BE2C (cell line): ENCODE data around the gene ACOT8.

Experiments used
- DNase-seq: peaks from one replicate; pipeline ENCODE4 v3.0.0-alpha.2; 2020
- H3K27me3 ChIP-seq: fragments of 250-450 bp; sonication (Bioruptor Pico); 2 replicates; pipeline ENCODE4 v1.5.1; 2020; ENCODE audit warnings: mild to moderate bottlenecking
- H3K36me3 ChIP-seq: fragments of 250-450 bp; sonication (Bioruptor Pico); 2 replicates; pipeline ENCODE4 v1.5.1; 2020; ENCODE audit warnings: mild to moderate bottlenecking
- H3K4me1 ChIP-seq: fragments of 250-450 bp; sonication (Bioruptor Pico); 2 replicates; pipeline ENCODE4 v1.5.1; 2020
- H3K4me3 ChIP-seq: 2 replicates; pipeline ENCODE4 v1.5.1; 2011; ENCODE audit warnings: low read depth, low read length
- H3K9me3 ChIP-seq: fragments of 250-450 bp; sonication (Bioruptor Pico); 2 replicates; pipeline ENCODE4 v1.5.1; 2020
- CTCF ChIP-seq: IDR thresholded peaks from 2 replicates; pipeline ENCODE4 v1.5.1; 2012; ENCODE audit warnings: mild to moderate bottlenecking, low read depth, low read length

Gene ACOT8

GRCh38 chr20:45841407-45842129 lies 15.6 kb downstream of the ACOT8 start:
- Histone ChIP-seq H3K27me3 (no peaks in the 10 kb centered on the region), H3K36me3 (peaks cover 31% of the 10 kb centered on the region), H3K4me1 (no peaks in the 10 kb centered on the region; the same call in 1 of the 2 replicates), H3K4me3 (no peak overlapping the region), H3K9me3 (no peaks in the 10 kb centered on the region)
- DNase-seq: no peak
- no peak for TF ChIP-seq CTCF

GRCh38 chr20:45840700-45841198 lies 16.4 kb downstream of the ACOT8 start:
- no peak for TF ChIP-seq CTCF
- Histone ChIP-seq H3K4me3 (no peak overlapping the region), H3K9me3 (no peaks in the 10 kb centered on the region), H3K36me3 (peaks cover 30% of the 10 kb centered on the region), H3K4me1 (no peaks in the 10 kb centered on the region; the same call in 1 of the 2 replicates), H3K27me3 (no peaks in the 10 kb centered on the region)
- no peak for DNase-seq

- DNase-seq: no peak
Observed at GRCh38 chr20:45836841-45837240, 20.4 kb downstream of the ACOT8 start.

DNA sequence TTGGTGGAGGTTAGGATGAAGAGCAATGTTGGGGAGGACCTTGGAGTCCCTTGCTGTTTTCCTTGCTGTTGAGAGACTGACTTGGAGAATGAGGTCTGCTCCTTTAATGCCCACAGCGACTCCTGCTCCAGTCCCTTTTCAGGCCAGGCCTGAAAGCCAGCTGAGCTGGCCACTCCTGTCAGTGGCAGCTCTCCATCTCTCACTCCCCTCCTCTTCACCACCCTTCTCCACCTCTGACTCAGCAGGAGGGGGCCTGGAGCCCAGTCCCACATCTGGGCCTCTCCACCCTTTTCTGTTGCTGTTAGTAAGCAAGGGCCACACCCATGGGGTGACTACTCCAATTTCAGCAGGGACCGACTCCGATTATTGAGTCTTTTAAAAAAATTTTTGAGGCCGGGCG lies 21.4 kb downstream of the ACOT8 start:
- H3K4me3 ChIP-seq: no peak overlapping the region

More at GRCh38 chr20:45836841-45837240, 20.4 kb downstream of the ACOT8 start:
- H3K4me1 ChIP-seq: no peaks in the 10 kb centered on the region; the same call in 1 of the 2 replicates
- H3K9me3 ChIP-seq: no peaks in the 10 kb centered on the region
- H3K36me3 ChIP-seq: no peaks in the 10 kb centered on the region; the same call in 1 of the 2 replicates
- no peak overlapping the region for H3K4me3 ChIP-seq
- H3K27me3 ChIP-seq: no peaks in the 10 kb centered on the region
- no peak for TF ChIP-seq CTCF

GRCh38 chr20:45835329-45835765 lies 21.8 kb downstream of the ACOT8 start:
- Histone ChIP-seq H3K9me3 (no peaks in the 10 kb centered on the region), H3K4me1 (no peaks in the 10 kb centered on the region; the same call in 1 of the 2 replicates), H3K36me3 (no peaks in the 10 kb centered on the region), H3K27me3 (no peaks in the 10 kb centered on the region), H3K4me3 (no peak overlapping the region)
- DNase-seq: no peak
- no peak for TF ChIP-seq CTCF

More for the DNA sequence above, 21.4 kb downstream of the ACOT8 start:
- Histone ChIP-seq H3K9me3 (no peaks in the 10 kb centered on the region), H3K36me3 (no peaks in the 10 kb centered on the region), H3K4me1 (no peaks in the 10 kb centered on the region; the same call in 1 of the 2 replicates), H3K27me3 (no peaks in the 10 kb centered on the region)
- DNase-seq: no peak
- TF ChIP-seq CTCF: no peak

- no peaks in the 10 kb centered on the region; the same call in 1 of the 2 replicates for H3K4me1 ChIP-seq
- no peak for DNase-seq
- TF ChIP-seq CTCF: no peak
- no peaks in the 10 kb centered on the region for H3K9me3 ChIP-seq
- no peaks in the 10 kb centered on the region for H3K27me3 ChIP-seq
- H3K36me3 ChIP-seq: no peaks in the 10 kb centered on the region
- no peak overlapping the region for H3K4me3 ChIP-seq
Observed at GRCh38 chr20:45834797-45835161, 22.4 kb downstream of the ACOT8 start.
